ENCODE measurements around the gene RAD51B. TPM values are rescaled to one million over a fixed set of nuclear protein-coding genes. Genes with fewer than 3 reads are reported as not detected.

Gene RAD51B
- polyA plus RNA-seq, 3 donors: 3.6 to 11.6 (median 9.4) TPM

DNA sequence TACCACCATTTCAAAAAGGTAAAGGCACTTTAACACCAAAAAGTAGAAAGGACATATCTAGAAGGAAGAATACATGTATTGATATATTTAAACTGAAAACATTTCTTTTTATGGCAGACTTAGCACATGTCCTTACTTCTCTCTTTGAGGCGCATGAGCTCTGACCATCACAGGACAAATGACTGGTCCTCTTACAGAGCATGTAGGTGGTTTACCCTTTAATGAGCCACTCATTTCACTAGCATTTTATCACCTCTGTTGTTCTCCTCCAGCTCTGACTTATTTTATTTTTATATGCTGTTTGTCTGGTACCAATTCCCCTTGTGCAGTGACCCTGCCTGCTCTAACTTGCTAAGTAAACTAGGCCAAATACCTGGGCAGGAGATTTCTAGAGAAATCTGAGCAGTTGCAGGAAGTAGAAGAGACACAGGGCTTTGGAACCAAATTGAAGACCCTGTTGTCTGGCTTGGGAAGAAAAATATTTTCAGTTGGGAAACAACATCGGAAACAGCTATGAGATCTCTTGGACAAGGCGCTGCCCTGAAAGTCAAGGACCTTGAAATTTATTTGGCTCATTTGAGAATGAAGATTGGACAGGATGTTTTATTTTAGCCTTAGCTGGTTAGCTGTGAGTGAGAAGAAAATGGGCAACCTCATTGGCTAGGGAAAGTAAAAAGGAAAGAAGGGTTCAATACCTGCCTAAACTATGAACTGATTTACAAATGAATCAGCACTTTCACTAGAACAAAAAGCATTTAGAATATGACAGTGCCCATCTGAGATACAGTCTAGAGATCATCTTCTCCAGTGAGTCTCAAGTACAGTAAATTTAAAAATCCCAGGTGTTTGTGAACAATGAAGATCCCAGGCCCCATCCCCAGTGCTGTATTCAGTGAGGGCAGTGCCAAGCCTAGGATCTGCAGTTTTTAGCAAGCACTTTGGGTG, 598.9 kb downstream of the RAD51B start:
- WGBS (ENCODE audit: insufficient coverage): no CpG with 5 or more reads among the region's 3 CpGs
- Histone ChIP-seq H3K36me3 (replicated peaks in 1 of 2; ENCODE audit: control insufficient read depth in 1 of 2, insufficient read depth in 2 of 2, low read length in 2 of 2) (no peaks in the 10 kb centered on the region), H3K27me3 (ENCODE audit: control insufficient read depth in 2 of 2, insufficient read depth in 2 of 2, low read length in 2 of 2) (no peaks in the 10 kb centered on the region), H3K4me2 (replicated peaks; ENCODE audit: extremely low read depth, low read length, poor library complexity, severe bottlenecking) (no peak overlapping the region), H3K9ac (ENCODE audit: insufficient read depth, low read length, poor library complexity, severe bottlenecking) (no peak overlapping the region), H4K20me1 (ENCODE audit: insufficient read depth, low read length) (no peaks in the 10 kb centered on the region), H3K4me3 (replicated peaks in 1 of 3; ENCODE audit: low read depth in 2 of 3, low read length in 3 of 3) (no peak overlapping the region), H2AFZ (ENCODE audit: insufficient read depth, low read depth, low read length, poor library complexity, severe bottlenecking) (no peak overlapping the region), H3K27ac (ENCODE audit: low read depth in 1 of 2, low read length in 2 of 2) (no peak overlapping the region), H3K79me2 (ENCODE audit: insufficient read depth, low read length) (no peaks in the 10 kb centered on the region), H3K4me1 (ENCODE audit: control insufficient read depth in 1 of 2, insufficient read depth in 2 of 2, low read length in 2 of 2) (peaks cover 2 to 3% of the 10 kb centered on the region in 2 donors), H3K9me3 (replicated peaks in 1 of 2; ENCODE audit: control insufficient read depth in 1 of 2, insufficient read depth in 1 of 2, low read length in 2 of 2) (no peaks in the 10 kb centered on the region)
- Mint-ChIP-seq H3K9me3 (no peaks in the 10 kb centered on the region), H3K4me3 (no peak overlapping the region), H3K27me3 (ENCODE audit: low read depth in 3 of 3) (peaks cover 0 to 2% (median 0%) of the 10 kb centered on the region in 3 donors), H3K36me3 (peaks cover 0 to 5% of the 10 kb centered on the region in 2 donors), H3K27ac (no peak overlapping the region), H3K4me1 (peaks cover 3% of the 10 kb centered on the region)
- intact Hi-C loops (cut with micrococcal nuclease): no loop called here
- DNase-seq: no peak
- TF ChIP-seq, protein P1, sequence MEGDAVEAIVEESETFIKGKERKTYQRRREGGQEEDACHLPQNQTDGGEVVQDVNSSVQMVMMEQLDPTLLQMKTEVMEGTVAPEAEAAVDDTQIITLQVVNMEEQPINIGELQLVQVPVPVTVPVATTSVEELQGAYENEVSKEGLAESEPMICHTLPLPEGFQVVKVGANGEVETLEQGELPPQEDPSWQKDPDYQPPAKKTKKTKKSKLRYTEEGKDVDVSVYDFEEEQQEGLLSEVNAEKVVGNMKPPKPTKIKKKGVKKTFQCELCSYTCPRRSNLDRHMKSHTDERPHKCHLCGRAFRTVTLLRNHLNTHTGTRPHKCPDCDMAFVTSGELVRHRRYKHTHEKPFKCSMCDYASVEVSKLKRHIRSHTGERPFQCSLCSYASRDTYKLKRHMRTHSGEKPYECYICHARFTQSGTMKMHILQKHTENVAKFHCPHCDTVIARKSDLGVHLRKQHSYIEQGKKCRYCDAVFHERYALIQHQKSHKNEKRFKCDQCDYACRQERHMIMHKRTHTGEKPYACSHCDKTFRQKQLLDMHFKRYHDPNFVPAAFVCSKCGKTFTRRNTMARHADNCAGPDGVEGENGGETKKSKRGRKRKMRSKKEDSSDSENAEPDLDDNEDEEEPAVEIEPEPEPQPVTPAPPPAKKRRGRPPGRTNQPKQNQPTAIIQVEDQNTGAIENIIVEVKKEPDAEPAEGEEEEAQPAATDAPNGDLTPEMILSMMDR (IDR thresholded peaks at IDR 0.05): no peak

DNA sequence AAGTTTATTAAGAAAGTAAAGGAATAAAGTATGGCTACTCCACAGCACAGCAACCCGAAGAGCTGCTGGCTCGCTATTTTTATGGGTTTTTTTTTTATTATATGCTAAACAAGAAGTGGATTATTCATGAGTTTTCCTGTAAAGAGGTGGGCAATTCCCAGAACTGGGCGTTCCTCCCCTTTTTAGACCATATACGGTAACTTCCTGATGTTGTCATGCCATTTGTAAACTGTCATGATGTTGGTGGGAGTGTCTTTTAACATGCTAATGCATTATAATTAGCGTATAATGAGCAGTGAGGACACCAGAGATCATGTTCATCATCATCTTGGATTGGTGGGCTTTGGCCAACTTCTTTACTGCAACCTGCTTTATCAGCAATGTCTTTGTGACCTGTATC, 600.8 kb downstream of the RAD51B start:
- Mint-ChIP-seq H3K9me3 (no peaks in the 10 kb centered on the region), H3K36me3 (no peaks in the 10 kb centered on the region), H3K27ac (no peak overlapping the region), H3K4me1 (peaks cover 14% of the 10 kb centered on the region), H3K27me3 (ENCODE audit: low read depth in 3 of 3) (peaks cover 0 to 2% (median 0%) of the 10 kb centered on the region in 3 donors), H3K4me3 (no peak overlapping the region)
- 100% methylated on average over 2 of the region's 5 CpGs for WGBS (ENCODE audit: insufficient coverage)
- Histone ChIP-seq H3K9ac (ENCODE audit: insufficient read depth, low read length, poor library complexity, severe bottlenecking) (no peak overlapping the region), H3K27me3 (ENCODE audit: control insufficient read depth in 2 of 2, insufficient read depth in 2 of 2, low read length in 2 of 2) (no peaks in the 10 kb centered on the region), H3K4me1 (ENCODE audit: control insufficient read depth in 1 of 2, insufficient read depth in 2 of 2, low read length in 2 of 2) (peaks cover 8 to 13% of the 10 kb centered on the region in 2 donors), H3K9me3 (replicated peaks in 1 of 2; ENCODE audit: control insufficient read depth in 1 of 2, insufficient read depth in 1 of 2, low read length in 2 of 2) (no peaks in the 10 kb centered on the region), H3K79me2 (ENCODE audit: insufficient read depth, low read length) (no peaks in the 10 kb centered on the region), H3K36me3 (replicated peaks in 1 of 2; ENCODE audit: control insufficient read depth in 1 of 2, insufficient read depth in 2 of 2, low read length in 2 of 2) (no peaks in the 10 kb centered on the region), H4K20me1 (ENCODE audit: insufficient read depth, low read length) (no peaks in the 10 kb centered on the region), H3K4me2 (replicated peaks; ENCODE audit: extremely low read depth, low read length, poor library complexity, severe bottlenecking) (no peak overlapping the region), H2AFZ (ENCODE audit: insufficient read depth, low read depth, low read length, poor library complexity, severe bottlenecking) (no peak overlapping the region), H3K27ac (ENCODE audit: low read depth in 1 of 2, low read length in 2 of 2) (no peak overlapping the region), H3K4me3 (replicated peaks in 1 of 3; ENCODE audit: low read depth in 2 of 3, low read length in 3 of 3) (no peak overlapping the region)
- DNase-seq: peak in 1 of 3 donors; percentile 30
- TF ChIP-seq, protein P1 (IDR thresholded peaks at IDR 0.05): no peak
- intact Hi-C loops (cut with micrococcal nuclease): no loop called here
